Measurements from ENCODE around the gene TPCN2. TPM values are rescaled to one million over a fixed set of nuclear protein-coding genes. Genes with fewer than 3 reads are reported as not detected.

TPCN2 gene
- total RNA-seq, 4 donors from 2014 or later: 12.2 to 30.7 (median 17.6) TPM

GRCh38 chr11:69167130-69167915 is 118.6 kb downstream of the TPCN2 start:
- TF ChIP-seq CTCF (IDR thresholded peaks at IDR 0.05; ENCODE audit: low read depth): no peak

- TF ChIP-seq CTCF (IDR thresholded peaks at IDR 0.05; ENCODE audit: low read depth): no peak
Observed at GRCh38 chr11:69167916-69168691, 119.4 kb downstream of the TPCN2 start.

- TF ChIP-seq CTCF (IDR thresholded peaks at IDR 0.05; ENCODE audit: low read depth): no peak
Observed at GRCh38 chr11:69169479-69169878, 120.7 kb downstream of the TPCN2 start.

- no peak for TF ChIP-seq CTCF (IDR thresholded peaks at IDR 0.05; ENCODE audit: low read depth)
Observed at GRCh38 chr11:69170704-69171103, 122.0 kb downstream of the TPCN2 start.

GRCh38 chr11:69171476-69172240 is 122.9 kb downstream of the TPCN2 start:
- no peak for TF ChIP-seq CTCF (IDR thresholded peaks at IDR 0.05; ENCODE audit: low read depth)

GRCh38 chr11:69172674-69173073 is 123.9 kb downstream of the TPCN2 start:
- no peak for TF ChIP-seq CTCF (IDR thresholded peaks at IDR 0.05; ENCODE audit: low read depth)

- no peak for TF ChIP-seq CTCF (IDR thresholded peaks at IDR 0.05; ENCODE audit: low read depth)
Observed at GRCh38 chr11:69173331-69173730, 124.6 kb downstream of the TPCN2 start.
